Liver (tissue), 9 donors: ENCODE data around the gene TMTC2. TPM values are rescaled to one million over a fixed set of nuclear protein-coding genes. Genes with fewer than 3 reads are reported as not detected.

ENCODE experiments used
- DNase-seq: peaks from one replicate; pipeline ENCODE4 v3.0.0-alpha.2; 2017; ENCODE audit warnings: low spot score
- H3K27ac ChIP-seq, 2 donors: one replicate each; pipeline ENCODE4 v1.7.0; 2013; ENCODE audit warnings: inconsistent platforms in 2 of 2, low read length in 2 of 2, control low read depth in 1 of 2, low read depth in 1 of 2, mild to moderate bottlenecking in 1 of 2
- H3K27me3 ChIP-seq, 4 donors: one replicate each; pipeline versions ENCODE4 v1.6.1 to v1.7.0; 2013; ENCODE audit warnings: low read length in 3 of 4, inconsistent platforms in 1 of 4, mild to moderate bottlenecking in 1 of 4, moderate library complexity in 1 of 4; ENCODE audit not compliant: control insufficient read depth in 4 of 4, insufficient read depth in 4 of 4
- H3K36me3 ChIP-seq, 4 donors: one replicate each; pipeline versions ENCODE4 v1.6.1 to v1.7.0; 2013; ENCODE audit warnings: low read length in 3 of 4, mild to moderate bottlenecking in 3 of 4, low read depth in 1 of 4, moderate library complexity in 1 of 4; ENCODE audit not compliant: control insufficient read depth in 4 of 4, insufficient read depth in 3 of 4
- H3K4me1 ChIP-seq, 4 donors: one replicate each; pipeline versions ENCODE4 v1.6.1 to v1.7.0; 2013; ENCODE audit warnings: low read length in 3 of 4, mild to moderate bottlenecking in 3 of 4, moderate library complexity in 1 of 4; ENCODE audit not compliant: control insufficient read depth in 4 of 4, insufficient read depth in 4 of 4
- H3K4me3 ChIP-seq, 3 donors: one replicate each; pipeline versions ENCODE4 v1.6.1 to v1.7.0; 2013; ENCODE audit warnings: low read length in 3 of 3, control low read depth in 1 of 3, low read depth in 1 of 3, mild to moderate bottlenecking in 1 of 3
- H3K9ac ChIP-seq, 2 donors: one replicate each; pipeline ENCODE4 v1.7.0; 2013; ENCODE audit warnings: low read length in 2 of 2, mild to moderate bottlenecking in 2 of 2, moderate library complexity in 2 of 2, control low read depth in 1 of 2, low read depth in 1 of 2
- H3K9me3 ChIP-seq, 4 donors: one replicate each; pipeline versions ENCODE4 v1.6.1 to v1.7.0; 2013; ENCODE audit warnings: low read length in 3 of 4; ENCODE audit not compliant: control insufficient read depth in 4 of 4
- ATF3 ChIP-seq: IDR thresholded peaks from 2 replicates; pipeline ENCODE4 v1.6.1; 2016; ENCODE audit warnings: antibody characterized with exemption
- CTCF ChIP-seq: fragments of 150-350 bp; IDR thresholded peaks from 2 replicates; pipeline ENCODE4 v1.5.1; 2017; ENCODE audit warnings: improper control_type of control experiment, low read depth, low read length; ENCODE audit not compliant: missing input control
- EGR1 ChIP-seq, 2 donors: IDR thresholded peaks; 2 replicates each; pipeline ENCODE4 v1.6.1; 2016 to 2018; ENCODE audit warnings: antibody characterized with exemption in 2 of 2, low read depth in 2 of 2
- FOXA1 ChIP-seq: IDR thresholded peaks from 2 replicates; pipeline ENCODE4 v1.6.1; 2016; ENCODE audit warnings: antibody characterized with exemption
- FOXA2 ChIP-seq: IDR thresholded peaks from 2 replicates; pipeline ENCODE4 v1.6.1; 2016; ENCODE audit warnings: antibody characterized with exemption
- GABPA ChIP-seq, 2 donors: IDR thresholded peaks in 1 of 2; conservative IDR thresholded peaks in 1 of 2; 2 replicates each; pipeline ENCODE4 v1.6.1; 2016; ENCODE audit warnings: antibody characterized with exemption in 2 of 2, mild to moderate bottlenecking in 1 of 2, moderate library complexity in 1 of 2
- HNF4A ChIP-seq, 2 donors: conservative IDR thresholded peaks; 2 replicates each; pipeline ENCODE4 v1.6.1; 2016; ENCODE audit warnings: antibody characterized with exemption in 2 of 2, mild to moderate bottlenecking in 2 of 2
- HNF4G ChIP-seq: IDR thresholded peaks from 2 replicates; pipeline ENCODE4 v1.6.1; 2016; ENCODE audit warnings: antibody characterized with exemption
- JUND ChIP-seq, 2 donors: IDR thresholded peaks; 2 replicates each; pipeline ENCODE4 v1.6.1; 2016; ENCODE audit warnings: antibody characterized with exemption in 2 of 2
- MAX ChIP-seq: IDR thresholded peaks from 2 replicates; pipeline ENCODE4 v1.6.1; 2016; ENCODE audit warnings: antibody characterized with exemption
- NR2F2 ChIP-seq: IDR thresholded peaks from 2 replicates; pipeline ENCODE4 v1.6.1; 2016; ENCODE audit warnings: antibody characterized with exemption
- RAD21 ChIP-seq, 2 donors: IDR thresholded peaks; 2 replicates each; pipeline ENCODE4 v1.6.1; 2016; ENCODE audit warnings: antibody characterized with exemption in 2 of 2, mild to moderate bottlenecking in 2 of 2
- REST ChIP-seq: IDR thresholded peaks from 2 replicates; pipeline ENCODE4 v1.6.1; 2016; ENCODE audit warnings: antibody characterized with exemption, mild to moderate bottlenecking
- RXRA ChIP-seq, 2 donors: IDR thresholded peaks; 2 replicates each; pipeline ENCODE4 v1.6.1; 2017 to 2018; ENCODE audit warnings: antibody characterized with exemption in 2 of 2, mild to moderate bottlenecking in 1 of 2
- SP1 ChIP-seq: IDR thresholded peaks from 2 replicates; pipeline ENCODE4 v1.6.1; 2018; ENCODE audit warnings: antibody characterized with exemption, mild to moderate bottlenecking
- TAF1 ChIP-seq: conservative IDR thresholded peaks from 2 replicates; pipeline ENCODE4 v1.6.1; 2016; ENCODE audit warnings: antibody characterized with exemption, mild to moderate bottlenecking
- YY1 ChIP-seq: IDR thresholded peaks from 2 replicates; pipeline ENCODE4 v1.6.1; 2016; ENCODE audit warnings: antibody characterized with exemption, mild to moderate bottlenecking
- ZBTB33 ChIP-seq: IDR thresholded peaks from 2 replicates; pipeline ENCODE4 v1.6.1; 2016; ENCODE audit warnings: antibody characterized with exemption
- WGBS: extraction: QIAGEN DNeasy Blood & Tissue Kit; methylation state at CpG from one replicate; pipeline ENCODE4 v1.1.7; 2013; 5-methylcytosine and 5-hydroxymethylcytosine counted together
- polyA plus RNA-seq, 2 donors: library from polyadenylated mRNA; stranded (reverse) in 1 of 2; unstranded in 1 of 2; fragments of 200-250 nt in 1 of 2; fragments of >200 nt in 1 of 2; fragmentation: Nextera tagmentation in 1 of 2; extraction: Ambion mirVana in 1 of 2; gene quantifications; one replicate each; pipeline versions ENCODE4 v1.2.1 to v1.2.3, GENCODE V29; 2013 to 2015
- total RNA-seq, 2 donors: library from RNA; depleted of rRNA; stranded (reverse); fragments of >200 nt; gene quantifications; one replicate each; pipeline ENCODE4 v1.2.3, GENCODE V29; 2014
- donor health status: healthy.
- donor health status: healthy.
- donor health status: healthy.
- donor health status: healthy.
- donor health status: healthy.

Gene TMTC2
- total and polyA plus RNA-seq, 4 donors: 0.36 to 3.0 (median 0.61) TPM

GRCh38 chr12:82774666-82775065, 88.0 kb downstream of the TMTC2 start:
- H3K9ac ChIP-seq: no peak overlapping the region
- H3K4me3 ChIP-seq: no peak overlapping the region
- no peak overlapping the region for H3K27ac ChIP-seq
- no peaks in the 10 kb centered on the region for H3K27me3 ChIP-seq
- H3K36me3 ChIP-seq: no peaks in the 10 kb centered on the region
- TF ChIP-seq YY1 (no peak), HNF4G (no peak), ZBTB33 (no peak), CTCF (no peak), TAF1 (no peak), RXRA (IDR thresholded peaks at IDR 0.05) (no peak), GABPA (IDR thresholded peaks at IDR 0.05 in 1 of 2, conservative IDR thresholded peaks at IDR 0.05 in 1 of 2) (no peak), NR2F2 (no peak), FOXA2 (no peak), MAX (no peak), RAD21 (IDR thresholded peaks at IDR 0.05) (no peak)
- WGBS: 80% methylated on average over 5 of the region's 5 CpGs
- no peaks in the 10 kb centered on the region for H3K4me1 ChIP-seq
- no peaks in the 10 kb centered on the region for H3K9me3 ChIP-seq
- DNase-seq: no peak

- no peak for TF ChIP-seq FOXA2
- no peak for TF ChIP-seq CTCF
- no peak for TF ChIP-seq HNF4A (conservative IDR thresholded peaks at IDR 0.05)
- TF ChIP-seq ZBTB33: no peak
- TF ChIP-seq YY1: no peak
- TF ChIP-seq MAX: no peak
- TF ChIP-seq SP1: no peak
- no peak for TF ChIP-seq TAF1
- TF ChIP-seq NR2F2: no peak
- TF ChIP-seq RXRA (IDR thresholded peaks at IDR 0.05): no peak
- no peak for TF ChIP-seq ATF3
- no peak for TF ChIP-seq HNF4G
- no peak for TF ChIP-seq RAD21 (IDR thresholded peaks at IDR 0.05)
- TF ChIP-seq GABPA (IDR thresholded peaks at IDR 0.05 in 1 of 2, conservative IDR thresholded peaks at IDR 0.05 in 1 of 2): no peak
- no peak for TF ChIP-seq FOXA1
- no peak for TF ChIP-seq REST
- no peak for TF ChIP-seq EGR1 (IDR thresholded peaks at IDR 0.05; ENCODE audit: low read depth in 2 of 2)
- no peak for TF ChIP-seq JUND (IDR thresholded peaks at IDR 0.05)
- no peak overlapping the region for H3K27ac ChIP-seq
- H3K27me3 ChIP-seq: no peaks in the 10 kb centered on the region
- DNase-seq: no peak
- H3K9me3 ChIP-seq: no peaks in the 10 kb centered on the region
- no peaks in the 10 kb centered on the region for H3K36me3 ChIP-seq
- H3K4me1 ChIP-seq: no peaks in the 10 kb centered on the region
- 89% methylated on average over 4 of the region's 4 CpGs for WGBS
- no peak overlapping the region for H3K4me3 ChIP-seq
- H3K9ac ChIP-seq: no peak overlapping the region
Observed at GRCh38 chr12:82780517-82780916, 93.8 kb downstream of the TMTC2 start.
